SK-N-SH treated with all-trans-retinoic acid at 6 μM for 48 hours (cell line): Measurements from ENCODE around the gene RHOA.

ENCODE experiments used
- ARNTL ChIP-seq: fragments of 450-650 bp; formaldehyde crosslinking; IDR thresholded peaks from 2 replicates; pipeline ENCODE4 v1.5.0; 2020; ENCODE audit warnings: low read depth, mild to moderate bottlenecking, moderate library complexity, borderline replicate concordance
- GLIS3 ChIP-seq: fragments of 250-450 bp; sonication (Bioruptor Pico); IDR thresholded peaks from 2 replicates; pipeline ENCODE4 v1.5.0; 2020; ENCODE audit warnings: mild to moderate bottlenecking, moderate library complexity
- ZNF565 ChIP-seq: fragments of 450-650 bp; formaldehyde crosslinking; conservative IDR thresholded peaks from 2 replicates; pipeline ENCODE4 v1.5.0; 2020; ENCODE audit warnings: low read depth, mild to moderate bottlenecking, moderate library complexity
- TF ChIP-seq, protein P1 (sequence below): fragments of 250-450 bp; sonication (Bioruptor Pico); IDR thresholded peaks from 2 replicates; pipeline ENCODE4 v1.8.0; 2020; ENCODE audit warnings: mild to moderate bottlenecking, moderate library complexity, borderline replicate concordance

DNA sequence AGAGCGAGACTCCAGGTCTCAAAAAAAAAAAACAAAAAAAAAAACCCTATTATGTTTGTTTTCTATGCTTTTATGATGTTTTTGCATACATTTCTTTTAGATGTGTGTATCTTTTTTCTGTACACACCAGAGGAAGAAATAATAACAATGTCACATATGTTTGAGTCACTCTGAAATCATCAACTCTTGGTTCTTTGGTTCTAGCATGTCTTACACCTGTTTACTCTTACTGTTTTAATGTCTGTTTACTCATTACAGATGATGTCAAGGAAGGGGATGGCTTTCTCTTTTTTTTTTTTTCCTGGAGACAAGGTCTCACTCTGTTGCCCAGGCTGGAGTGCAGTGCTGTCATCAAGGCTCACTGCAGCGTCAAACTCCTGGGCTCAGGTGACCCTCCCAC is 24.1 kb downstream of the RHOA start:
- TF ChIP-seq, protein P1, sequence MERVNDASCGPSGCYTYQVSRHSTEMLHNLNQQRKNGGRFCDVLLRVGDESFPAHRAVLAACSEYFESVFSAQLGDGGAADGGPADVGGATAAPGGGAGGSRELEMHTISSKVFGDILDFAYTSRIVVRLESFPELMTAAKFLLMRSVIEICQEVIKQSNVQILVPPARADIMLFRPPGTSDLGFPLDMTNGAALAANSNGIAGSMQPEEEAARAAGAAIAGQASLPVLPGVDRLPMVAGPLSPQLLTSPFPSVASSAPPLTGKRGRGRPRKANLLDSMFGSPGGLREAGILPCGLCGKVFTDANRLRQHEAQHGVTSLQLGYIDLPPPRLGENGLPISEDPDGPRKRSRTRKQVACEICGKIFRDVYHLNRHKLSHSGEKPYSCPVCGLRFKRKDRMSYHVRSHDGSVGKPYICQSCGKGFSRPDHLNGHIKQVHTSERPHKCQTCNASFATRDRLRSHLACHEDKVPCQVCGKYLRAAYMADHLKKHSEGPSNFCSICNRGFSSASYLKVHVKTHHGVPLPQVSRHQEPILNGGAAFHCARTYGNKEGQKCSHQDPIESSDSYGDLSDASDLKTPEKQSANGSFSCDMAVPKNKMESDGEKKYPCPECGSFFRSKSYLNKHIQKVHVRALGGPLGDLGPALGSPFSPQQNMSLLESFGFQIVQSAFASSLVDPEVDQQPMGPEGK (CRISPR knock-in tag), result no peak
- TF ChIP-seq ZNF565 (CRISPR knock-in tag) (no peak), ARNTL (no peak), GLIS3 (CRISPR knock-in tag) (no peak)
